ENCODE results near the gene ZNF175.

GRCh38 chr19:51559240-51559639 is 11.8 kb upstream of the ZNF175 start:
- TF ChIP-seq CHD2 (IDR thresholded peaks at IDR 0.05; ENCODE audit: low read length, partially characterized antibody) (no peak), FOSL2 (IDR thresholded peaks at IDR 0.05; ENCODE audit: borderline replicate concordance, low read depth) (no peak), CTCF (IDR thresholded peaks at IDR 0.05) (no peak), MAX (IDR thresholded peaks at IDR 0.05; ENCODE audit: low read depth) (no peak), ZBTB33 (IDR thresholded peaks at IDR 0.05; ENCODE audit: borderline replicate concordance, low read depth) (no peak), TCF12 (IDR thresholded peaks at IDR 0.05) (no peak), ELF1 (IDR thresholded peaks at IDR 0.05) (no peak), EP300 (IDR thresholded peaks at IDR 0.05; ENCODE audit: borderline replicate concordance in 1 of 2, low read depth in 1 of 2, low read length in 1 of 2) (no peak), EZH2phosphoT487 (IDR thresholded peaks at IDR 0.05; ENCODE audit: borderline replicate concordance, low read depth) (no peak), YY1 (IDR thresholded peaks at IDR 0.05; ENCODE audit: low read depth) (no peak), MXI1 (IDR thresholded peaks at IDR 0.05; ENCODE audit: low read depth, low read length) (no peak), IRF3 (IDR thresholded peaks at IDR 0.05; ENCODE audit: low read depth, low read length) (no peak)

All from SK-N-SH (cell line).